Smooth muscle cell (in vitro differentiated cells): Measurements from ENCODE around the gene KDM3A. TPM values are rescaled to one million over a fixed set of nuclear protein-coding genes. Genes with fewer than 3 reads are reported as not detected.

Source experiments
- DNase-seq: peaks from one replicate; lab custom pipeline; 2025; ENCODE audit not compliant: unreplicated experiment; lab: John Stamatoyannopoulos, UW
- H2AFZ ChIP-seq: fragments of 200-600 bp; sonication (generic); 2 replicates; pipeline ENCODE4 v1.6.0; 2016; ENCODE audit warnings: antibody characterized with exemption, low read depth, mild to moderate bottlenecking
- H3F3A ChIP-seq: fragments of 200-600 bp; sonication (generic); 2 replicates; pipeline ENCODE4 v1.6.0; 2017; ENCODE audit warnings: antibody characterized with exemption, low read depth
- H3K27ac ChIP-seq: fragments of 200-600 bp; sonication (generic); 2 replicates; pipeline ENCODE4 v1.5.1; 2016; ENCODE audit warnings: low read depth, mild to moderate bottlenecking
- H3K27me3 ChIP-seq: fragments of 200-600 bp; sonication (generic); 2 replicates; pipeline ENCODE4 v1.6.1; 2016; ENCODE audit warnings: low read depth, mild to moderate bottlenecking
- H3K36me3 ChIP-seq: fragments of 200-600 bp; sonication (generic); 2 replicates; pipeline ENCODE4 v1.5.1; 2016; ENCODE audit warnings: low read depth
- H3K4me1 ChIP-seq: fragments of 200-600 bp; sonication (generic); 2 replicates; pipeline ENCODE4 v1.5.1; 2016; ENCODE audit warnings: low read depth
- H3K4me2 ChIP-seq: fragments of 200-600 bp; sonication (generic); 2 replicates; pipeline ENCODE4 v1.6.0; 2016; ENCODE audit warnings: mild to moderate bottlenecking
- H3K4me3 ChIP-seq: fragments of 200-600 bp; sonication (generic); 2 replicates; pipeline ENCODE4 v1.5.1; 2016; ENCODE audit warnings: mild to moderate bottlenecking
- H3K79me2 ChIP-seq: fragments of 200-600 bp; sonication (generic); 2 replicates; pipeline ENCODE4 v1.6.0; 2016; ENCODE audit warnings: low read depth, mild to moderate bottlenecking
- H3K9ac ChIP-seq: fragments of 200-600 bp; sonication (generic); 2 replicates; pipeline ENCODE4 v1.6.0; 2016; ENCODE audit warnings: low read depth
- H3K9me3 ChIP-seq: fragments of 200-600 bp; sonication (generic); replicated peaks from 2 replicates; pipeline ENCODE4 v1.5.1; 2016; ENCODE audit warnings: low read depth
- H4K20me1 ChIP-seq: fragments of 200-600 bp; sonication (generic); 2 replicates; pipeline ENCODE4 v1.6.0; 2016; ENCODE audit warnings: low read depth
- WGBS: methylation state at CpG from one replicate; pipeline ENCODE4 v1.1.7; 2016; ENCODE audit warnings: low lambda C conversion rate; 5-methylcytosine and 5-hydroxymethylcytosine counted together
- polyA plus RNA-seq: library from polyadenylated mRNA; unstranded; fragments of >200 nt; fragmentation: Nextera tagmentation; extraction: Ambion mirVana; gene quantifications from 2 replicates; pipeline ENCODE4 v1.2.1, GENCODE V29; 2016
- total RNA-seq: library from RNA; depleted of rRNA; stranded (reverse); fragments of >200 nt; gene quantifications from 2 replicates; pipeline ENCODE4 v1.2.3, GENCODE V29; 2014
- TF ChIP-seq, protein P1 (sequence below): fragments of 200-600 bp; sonication (generic); IDR thresholded peaks from 2 replicates; pipeline ENCODE4 v1.5.1; 2017; ENCODE audit warnings: borderline replicate concordance, mild to moderate bottlenecking, antibody characterized with exemption; ENCODE audit not compliant: insufficient read depth, poor library complexity, severe bottlenecking

Gene KDM3A
- total and polyA plus RNA-seq, 2 experiments from 2014 or later, result 19.6 to 57.5 TPM

DNA sequence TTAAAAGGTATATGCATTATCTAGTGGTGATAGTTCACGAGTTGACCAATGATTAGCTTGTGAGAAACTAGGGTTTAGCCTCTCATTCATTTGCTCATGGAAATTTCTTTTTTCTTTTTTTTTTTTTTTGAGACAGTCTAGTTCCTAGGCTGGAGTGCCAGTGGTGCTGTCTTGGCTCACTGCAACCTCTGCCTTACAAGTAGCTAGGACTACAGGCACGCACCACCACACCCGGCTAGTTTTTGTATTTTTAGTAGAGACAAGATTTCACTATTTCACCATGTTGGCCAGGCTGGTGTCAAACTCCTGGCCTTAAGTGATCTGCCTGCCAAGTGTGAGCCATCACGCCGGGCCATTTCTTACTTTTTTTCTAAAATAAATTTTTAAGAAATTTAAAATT, 14.0 kb downstream of the KDM3A start:
- TF ChIP-seq, protein P1, sequence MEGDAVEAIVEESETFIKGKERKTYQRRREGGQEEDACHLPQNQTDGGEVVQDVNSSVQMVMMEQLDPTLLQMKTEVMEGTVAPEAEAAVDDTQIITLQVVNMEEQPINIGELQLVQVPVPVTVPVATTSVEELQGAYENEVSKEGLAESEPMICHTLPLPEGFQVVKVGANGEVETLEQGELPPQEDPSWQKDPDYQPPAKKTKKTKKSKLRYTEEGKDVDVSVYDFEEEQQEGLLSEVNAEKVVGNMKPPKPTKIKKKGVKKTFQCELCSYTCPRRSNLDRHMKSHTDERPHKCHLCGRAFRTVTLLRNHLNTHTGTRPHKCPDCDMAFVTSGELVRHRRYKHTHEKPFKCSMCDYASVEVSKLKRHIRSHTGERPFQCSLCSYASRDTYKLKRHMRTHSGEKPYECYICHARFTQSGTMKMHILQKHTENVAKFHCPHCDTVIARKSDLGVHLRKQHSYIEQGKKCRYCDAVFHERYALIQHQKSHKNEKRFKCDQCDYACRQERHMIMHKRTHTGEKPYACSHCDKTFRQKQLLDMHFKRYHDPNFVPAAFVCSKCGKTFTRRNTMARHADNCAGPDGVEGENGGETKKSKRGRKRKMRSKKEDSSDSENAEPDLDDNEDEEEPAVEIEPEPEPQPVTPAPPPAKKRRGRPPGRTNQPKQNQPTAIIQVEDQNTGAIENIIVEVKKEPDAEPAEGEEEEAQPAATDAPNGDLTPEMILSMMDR, result no peak
- no peak overlapping the region for H3K4me3 ChIP-seq
- no peaks in the 10 kb centered on the region for H3K27me3 ChIP-seq
- peaks cover 89% of the 10 kb centered on the region for H4K20me1 ChIP-seq
- peaks cover 65% of the 10 kb centered on the region for H3K36me3 ChIP-seq
- no peak overlapping the region for H3K27ac ChIP-seq
- H3F3A ChIP-seq, result no peaks in the 10 kb centered on the region
- H3K4me1 ChIP-seq, result no peaks in the 10 kb centered on the region
- H2AFZ ChIP-seq, result no peak overlapping the region
- no peak for DNase-seq
- H3K4me2 ChIP-seq, result no peak overlapping the region
- peaks cover 40% of the 10 kb centered on the region for H3K79me2 ChIP-seq
- no peak overlapping the region for H3K9ac ChIP-seq
- 97% methylated on average over 5 of the region's 5 CpGs for WGBS
- H3K9me3 ChIP-seq, result no peaks in the 10 kb centered on the region

DNA sequence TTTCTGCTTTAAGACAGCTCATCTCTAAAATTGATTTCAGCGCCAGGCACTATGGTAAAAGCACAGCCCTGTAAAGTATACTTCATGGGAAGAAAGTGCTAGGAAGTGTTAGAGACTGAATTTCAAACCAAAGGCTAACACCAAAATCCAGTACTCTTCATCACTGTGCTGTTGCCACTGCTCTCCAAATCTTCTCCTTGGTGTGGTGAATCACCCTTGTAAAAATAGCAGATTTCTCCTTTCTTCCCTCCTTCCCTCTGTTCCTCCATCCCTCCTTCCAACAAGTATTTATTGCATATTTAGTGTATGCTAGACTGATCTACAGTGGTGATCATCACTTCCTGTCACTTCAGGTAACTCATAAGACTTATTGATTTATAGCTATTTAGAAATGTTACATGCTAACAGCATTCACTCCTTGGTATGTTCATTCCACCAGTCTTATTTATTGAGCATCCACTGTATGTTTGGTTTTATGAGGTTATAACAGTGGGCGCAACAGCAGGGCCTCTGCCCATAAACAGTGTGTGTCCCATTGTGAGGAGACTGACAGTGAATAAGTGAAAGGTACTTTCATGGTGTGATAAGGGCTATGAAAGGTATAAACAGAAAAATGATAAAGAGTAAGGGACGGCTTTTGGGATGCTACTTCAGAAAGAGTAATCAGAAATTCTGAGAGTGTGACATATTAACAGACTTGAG, 20.0 kb downstream of the KDM3A start:
- Histone ChIP-seq H3K4me1 (no peaks in the 10 kb centered on the region), H3K79me2 (peaks cover 3% of the 10 kb centered on the region), H4K20me1 (peaks cover 86% of the 10 kb centered on the region), H3K27me3 (no peaks in the 10 kb centered on the region), H2AFZ (no peak overlapping the region), H3K9me3 (no peaks in the 10 kb centered on the region), H3K4me2 (no peak overlapping the region), H3K27ac (no peak overlapping the region), H3K9ac (no peak overlapping the region), H3K4me3 (no peak overlapping the region), H3F3A (no peaks in the 10 kb centered on the region), H3K36me3 (peaks cover 70% of the 10 kb centered on the region)
- DNase-seq, result no peak
- WGBS, result over 99% methylated on average over 3 of the region's 3 CpGs
- TF ChIP-seq, protein P1, result no peak

DNA sequence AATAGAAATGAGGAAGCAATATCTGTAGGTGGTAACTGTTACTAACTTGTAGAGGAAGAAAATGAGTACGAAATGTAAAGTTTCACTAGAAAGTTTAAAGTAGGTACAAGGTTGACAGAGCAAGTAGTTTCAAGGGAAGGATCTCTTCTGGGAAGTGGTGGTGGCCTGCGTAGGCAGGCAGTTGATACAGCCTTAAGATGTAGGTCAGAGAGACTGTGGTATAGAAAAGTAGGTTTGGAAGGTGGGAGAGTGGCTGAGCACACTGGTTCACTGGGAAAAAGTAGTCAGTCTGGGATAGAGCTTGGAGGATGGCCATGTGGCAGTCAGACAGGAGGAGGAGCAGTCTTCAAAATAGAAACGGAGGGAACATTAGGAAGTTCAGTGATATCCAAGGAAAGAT, 23.5 kb downstream of the KDM3A start:
- H3K9me3 ChIP-seq, result no peaks in the 10 kb centered on the region
- H3K4me2 ChIP-seq, result no peak overlapping the region
- peaks cover 81% of the 10 kb centered on the region for H3K36me3 ChIP-seq
- no peak overlapping the region for H2AFZ ChIP-seq
- H4K20me1 ChIP-seq, result peaks cover 96% of the 10 kb centered on the region
- TF ChIP-seq, protein P1, result no peak
- H3K4me1 ChIP-seq, result no peaks in the 10 kb centered on the region
- H3F3A ChIP-seq, result no peaks in the 10 kb centered on the region
- H3K79me2 ChIP-seq, result peaks cover 3% of the 10 kb centered on the region
- no peak overlapping the region for H3K27ac ChIP-seq
- H3K9ac ChIP-seq, result no peak overlapping the region
- no peak overlapping the region for H3K4me3 ChIP-seq
- 96% methylated on average over 3 of the region's 3 CpGs for WGBS
- no peak for DNase-seq
- no peaks in the 10 kb centered on the region for H3K27me3 ChIP-seq

DNA sequence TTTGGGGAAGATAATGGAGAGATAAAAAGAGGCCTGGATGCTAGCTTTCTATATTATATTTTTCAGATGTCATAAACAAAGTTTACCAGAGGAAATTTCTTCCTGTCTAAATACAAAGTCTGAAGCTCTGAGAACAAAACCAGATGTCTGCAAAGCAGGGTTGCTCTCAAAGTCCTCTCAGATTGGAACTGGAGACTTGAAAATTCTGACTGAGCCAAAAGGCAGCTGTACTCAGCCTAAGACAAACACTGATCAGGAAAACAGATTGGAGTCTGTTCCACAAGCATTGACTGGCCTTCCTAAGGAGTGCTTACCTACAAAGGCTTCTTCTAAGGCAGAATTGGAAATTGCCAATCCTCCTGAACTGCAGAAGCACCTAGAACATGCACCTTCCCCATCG, 25.1 kb downstream of the KDM3A start:
- TF ChIP-seq, protein P1, result no peak
- H3K4me2 ChIP-seq, result no peak overlapping the region
- WGBS, result 97% methylated on average over 1 of the region's 1 CpG
- H3K79me2 ChIP-seq, result peaks cover under 1% of the 10 kb centered on the region
- H3K36me3 ChIP-seq, result peaks cover 77% of the 10 kb centered on the region
- H3K27ac ChIP-seq, result no peak overlapping the region
- H3F3A ChIP-seq, result no peaks in the 10 kb centered on the region
- peaks cover 94% of the 10 kb centered on the region for H4K20me1 ChIP-seq
- no peaks in the 10 kb centered on the region for H3K4me1 ChIP-seq
- H3K27me3 ChIP-seq, result no peaks in the 10 kb centered on the region
- H2AFZ ChIP-seq, result no peak overlapping the region
- no peak overlapping the region for H3K9ac ChIP-seq
- no peak for DNase-seq
- H3K4me3 ChIP-seq, result no peak overlapping the region
- no peaks in the 10 kb centered on the region for H3K9me3 ChIP-seq
